HG02571 (cell line): ENCODE results near the gene XPOT.

Source experiments
- ATAC-seq: cut with Tn5 transposase; IDR thresholded peaks from one replicate; pipeline ENCODE4 v1.9.1; 2021; ENCODE audit warnings: mild to moderate bottlenecking, moderate library complexity; ENCODE audit not compliant: unreplicated experiment

Gene XPOT

GRCh38 chr12:64413884-64414283 is 9.7 kb downstream of the XPOT start:
- no peak for ATAC-seq

- ATAC-seq = no peak
Measured at GRCh38 chr12:64418209-64418608, 14.0 kb downstream of the XPOT start.

DNA sequence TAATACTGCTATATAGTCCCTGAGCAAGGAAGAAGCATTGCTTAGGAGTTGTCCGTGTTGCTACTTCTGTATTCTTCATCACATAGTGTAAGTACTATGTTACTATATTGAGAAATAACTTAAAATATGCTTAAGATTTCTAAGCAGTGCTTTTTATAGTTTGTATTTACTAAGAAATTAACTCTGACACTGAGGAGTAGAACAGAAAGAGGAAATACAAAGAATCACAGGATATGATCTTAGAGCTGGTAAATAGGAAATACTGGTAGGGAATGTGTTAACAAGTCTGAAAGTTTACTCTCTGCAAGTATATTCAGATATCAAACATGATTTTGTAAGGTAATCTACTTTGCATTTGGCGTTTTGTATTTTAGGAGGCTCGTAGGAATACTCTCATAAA is 15.5 kb downstream of the XPOT start:
- no peak for ATAC-seq

DNA sequence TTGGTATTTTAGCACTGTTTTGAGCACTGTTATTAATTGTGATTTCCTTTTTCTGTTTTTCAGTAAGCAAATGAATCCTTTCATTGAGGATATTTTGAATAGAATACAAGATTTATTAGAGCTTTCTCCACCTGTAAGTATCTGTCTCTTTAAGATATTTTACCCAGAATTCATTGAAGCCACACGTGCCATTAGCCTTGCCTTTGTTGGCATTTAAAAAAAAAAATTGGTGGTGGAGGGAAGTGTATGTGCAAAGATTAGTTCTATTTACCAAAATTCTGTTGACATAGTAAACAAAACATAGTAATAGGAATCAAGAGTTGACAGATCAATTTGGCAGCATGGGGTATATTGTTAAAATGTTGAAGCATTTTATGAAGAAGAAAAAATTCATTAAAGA is 23.8 kb downstream of the XPOT start:
- no peak for ATAC-seq

GRCh38 chr12:64428956-64429355 is 24.8 kb downstream of the XPOT start:
- no peak for ATAC-seq

DNA sequence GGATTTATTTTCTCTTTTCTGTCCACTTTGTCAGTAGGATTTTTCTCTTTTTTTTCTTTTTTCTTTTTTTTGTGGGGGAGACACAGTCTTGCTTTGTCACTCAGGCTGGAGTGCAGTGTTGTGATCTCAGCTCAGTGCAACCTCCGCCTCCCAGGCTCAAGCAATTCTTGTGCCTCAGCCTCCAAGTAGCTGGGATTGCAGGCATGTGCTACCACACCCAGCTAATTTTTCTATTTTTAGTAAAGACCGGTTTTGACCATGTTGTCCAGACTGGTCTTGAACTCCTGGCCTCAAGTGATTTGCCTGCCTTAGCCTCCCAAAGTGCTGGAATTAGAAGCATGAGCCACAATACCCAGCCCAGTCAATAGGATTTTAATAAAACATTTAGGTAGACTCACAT is 26.7 kb downstream of the XPOT start:
- ATAC-seq = no peak

DNA sequence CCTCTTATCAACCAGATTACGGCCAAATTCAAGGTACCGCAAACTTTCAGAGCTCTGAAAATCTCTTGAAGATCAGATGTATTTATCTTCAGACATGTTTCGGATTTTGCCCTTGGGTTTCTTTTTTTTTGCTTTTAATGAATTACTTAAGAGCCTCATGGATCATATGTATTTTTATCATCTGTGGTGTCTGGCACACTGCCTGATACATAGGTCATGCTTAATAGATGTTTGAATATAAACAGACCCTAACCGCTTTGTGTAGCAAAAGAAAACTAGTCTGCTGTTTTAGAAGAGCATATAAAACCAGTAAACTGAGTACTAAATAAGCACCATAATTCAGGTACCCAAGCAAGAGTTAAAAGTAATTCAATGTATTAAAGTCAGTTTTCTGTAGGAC is 27.6 kb downstream of the XPOT start:
- ATAC-seq = no peak

DNA sequence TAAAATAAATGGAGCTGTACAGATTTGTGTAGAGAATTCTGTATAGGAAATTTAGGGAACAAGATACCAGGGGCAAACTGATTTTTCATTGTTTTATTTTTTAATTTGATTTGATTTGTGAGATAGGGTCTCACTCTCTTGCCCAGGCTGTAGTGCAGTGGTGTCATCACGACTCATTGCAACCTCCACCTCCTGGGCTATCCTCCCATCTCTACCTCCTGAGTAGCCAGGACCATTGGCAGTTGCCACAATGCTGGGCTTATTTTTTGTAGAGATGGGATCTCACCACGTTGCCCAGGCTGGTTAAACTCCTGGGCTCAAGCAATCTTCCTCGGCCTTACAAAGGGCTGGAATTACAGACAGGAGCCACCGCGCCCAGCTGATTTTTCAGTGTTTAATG is 29.7 kb downstream of the XPOT start:
- ATAC-seq = no peak

GRCh38 chr12:64440100-64440499 is 35.9 kb downstream of the XPOT start:
- no peak for ATAC-seq

DNA sequence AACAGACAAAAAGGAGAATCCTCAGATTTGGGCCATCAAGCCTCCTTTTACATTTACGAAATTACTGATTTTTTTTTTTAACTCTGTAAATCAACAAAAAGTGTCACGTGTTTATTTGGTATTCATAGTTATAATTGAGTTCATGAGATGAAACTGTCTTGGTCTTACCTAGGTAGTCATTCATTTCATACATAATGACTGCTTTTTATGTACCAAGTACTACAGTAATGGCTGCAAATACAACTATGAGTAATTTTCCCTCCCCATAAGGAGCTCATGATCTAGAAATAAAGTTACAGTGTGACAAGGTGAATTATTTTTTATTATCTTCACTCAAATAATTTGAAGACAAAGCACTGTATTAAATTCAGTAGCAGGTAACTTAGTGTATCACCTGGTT is 41.3 kb downstream of the XPOT start:
- ATAC-seq = no peak

DNA sequence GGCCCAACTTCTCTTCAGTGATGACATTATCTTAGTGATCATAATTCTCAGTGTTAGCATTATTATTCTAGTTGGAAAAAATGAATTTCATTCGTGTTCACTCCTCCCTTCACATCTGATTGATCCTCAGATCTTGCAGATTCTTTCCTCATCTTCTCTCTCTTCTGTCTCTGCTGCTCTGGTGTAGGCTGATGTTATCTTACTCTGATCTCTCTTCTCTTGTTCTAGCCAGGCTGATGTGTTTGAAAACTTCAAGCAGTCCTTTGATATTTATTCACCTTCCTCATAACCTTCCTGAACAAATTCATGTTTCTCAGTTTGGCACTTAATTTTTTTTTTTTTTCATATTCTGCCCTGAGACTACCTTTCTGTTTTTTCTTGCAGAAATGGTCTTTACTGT is 42.1 kb downstream of the XPOT start:
- no peak for ATAC-seq

DNA sequence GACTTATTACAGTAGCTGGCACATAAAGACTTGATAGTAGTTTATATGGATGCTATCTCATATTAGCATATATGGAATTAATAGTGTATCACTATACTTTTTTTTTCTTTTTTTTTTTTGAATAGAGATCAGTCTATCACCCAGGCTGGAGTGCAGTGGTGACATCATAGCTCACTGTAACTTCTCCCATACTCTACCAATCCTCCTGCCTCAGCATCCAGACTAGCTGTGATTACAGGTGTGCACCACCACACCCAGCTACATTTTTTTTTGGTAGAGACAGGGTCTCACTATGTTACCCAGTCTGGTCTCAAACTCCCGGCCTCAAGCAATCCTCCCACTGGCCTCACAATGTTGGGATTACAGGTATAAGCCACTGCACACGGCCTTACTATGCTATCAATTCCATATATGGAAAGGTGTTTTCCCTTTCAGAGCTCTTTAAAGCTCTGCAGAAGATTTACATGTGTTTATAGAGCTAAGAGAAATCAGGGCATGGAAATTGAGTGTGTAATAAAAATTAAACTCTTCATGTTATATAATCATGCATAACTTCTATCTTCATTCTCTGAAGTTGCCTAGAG is 46.0 kb downstream of the XPOT start:
- ATAC-seq = no peak

GRCh38 chr12:64450711-64451486 is 46.7 kb downstream of the XPOT start:
- no peak for ATAC-seq

GRCh38 chr12:64451687-64452558 is 47.7 kb downstream of the XPOT start, which contains the start of gene TBK1:
Gene TBK1 (plus strand): TSS chr12:64452120. CDS start chr12:64455871, 3,751 bp downstream.
- peak; percentile 87 for ATAC-seq

DNA sequence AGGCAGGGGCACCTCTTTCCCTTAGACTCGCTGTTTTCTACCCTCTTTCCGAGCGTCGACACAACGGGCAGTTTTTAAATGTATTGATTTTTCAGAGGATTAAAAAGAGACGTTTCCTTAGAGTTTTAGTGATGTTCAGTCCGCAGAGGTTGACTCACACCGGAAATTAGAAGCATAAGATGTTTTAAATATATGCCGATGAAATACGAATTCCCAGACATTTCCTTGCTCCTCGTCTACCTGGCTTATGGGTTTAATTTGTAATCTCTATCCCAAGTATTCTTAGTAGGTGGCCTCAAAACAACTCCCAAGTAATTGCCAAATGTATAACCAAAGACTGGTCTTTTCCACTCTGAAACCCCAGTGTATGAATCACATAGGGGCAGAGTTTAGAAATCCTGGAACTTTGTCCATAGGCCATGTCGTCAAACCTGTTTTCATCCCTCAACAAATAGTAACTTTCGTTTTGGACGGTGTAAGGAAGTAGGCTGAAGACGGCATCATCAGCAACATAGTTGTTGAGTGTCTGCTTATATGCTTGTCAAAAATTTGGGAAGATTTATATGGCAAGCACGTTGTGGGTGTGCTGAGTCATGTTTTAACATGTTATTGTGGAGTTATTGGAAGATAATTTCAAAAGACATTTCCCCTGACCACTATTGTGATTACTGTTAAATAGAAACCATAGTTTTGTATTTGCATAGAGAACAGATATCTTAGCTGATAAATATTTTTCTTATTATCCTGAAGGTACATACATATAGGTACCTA is 48.6 kb downstream of the XPOT start:
- no peak for ATAC-seq

DNA sequence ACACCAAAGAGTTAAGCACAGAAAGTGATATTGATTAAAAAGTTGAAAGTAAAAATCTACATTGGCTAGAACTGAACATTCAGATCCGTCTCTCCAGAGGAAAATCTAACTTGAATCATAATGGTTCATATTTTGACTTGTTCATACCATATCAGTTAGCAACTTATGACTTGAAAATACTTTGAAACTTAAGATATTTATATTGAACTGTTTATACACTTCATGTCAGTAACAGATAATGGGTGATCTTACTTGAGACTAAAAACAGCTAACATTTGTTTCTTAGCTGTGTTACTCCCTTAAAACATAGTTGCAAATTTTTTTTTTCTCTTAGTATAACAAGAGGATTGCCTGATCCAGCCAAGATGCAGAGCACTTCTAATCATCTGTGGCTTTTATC is 51.3 kb downstream of the XPOT start:
- no peak for ATAC-seq

DNA sequence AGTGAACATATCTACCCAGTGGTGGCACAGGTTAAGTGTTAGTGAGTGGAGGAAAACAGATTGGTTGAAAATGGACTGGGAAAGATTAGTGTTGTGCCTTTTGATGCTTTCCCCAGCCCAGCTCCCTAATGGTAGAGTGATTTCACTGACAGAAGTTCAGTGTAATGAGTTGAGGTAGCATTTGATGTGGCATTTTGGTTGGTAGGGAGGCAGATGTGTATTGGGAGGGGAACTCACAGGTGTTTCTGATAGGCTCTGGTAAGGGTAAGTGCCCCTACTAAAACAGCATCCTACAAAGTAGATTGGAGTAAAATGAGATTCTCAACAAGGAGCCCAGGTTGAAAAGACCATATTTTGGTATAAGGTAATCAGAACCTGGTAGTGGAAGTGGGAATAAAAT is 51.9 kb downstream of the XPOT start:
- no peak for ATAC-seq

DNA sequence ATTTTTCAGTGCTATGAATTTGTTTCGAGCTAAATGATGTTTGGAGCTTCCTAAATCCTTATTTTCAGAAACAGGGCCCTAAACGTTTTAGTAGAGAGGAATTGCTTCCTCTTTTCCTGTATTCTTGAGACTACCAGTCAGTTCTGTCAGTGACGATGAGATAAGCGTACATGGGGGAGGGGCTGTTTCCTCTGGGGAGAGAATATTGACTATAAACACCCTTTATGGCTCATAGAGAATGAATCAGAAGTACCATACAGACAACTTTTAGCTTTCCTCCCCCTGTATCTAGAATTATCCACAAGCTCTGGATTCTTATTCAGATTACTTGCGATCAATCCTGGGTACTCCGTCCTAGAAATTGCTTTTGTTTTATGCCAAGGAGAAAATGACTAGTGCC is 52.8 kb downstream of the XPOT start:
- ATAC-seq = no peak

DNA sequence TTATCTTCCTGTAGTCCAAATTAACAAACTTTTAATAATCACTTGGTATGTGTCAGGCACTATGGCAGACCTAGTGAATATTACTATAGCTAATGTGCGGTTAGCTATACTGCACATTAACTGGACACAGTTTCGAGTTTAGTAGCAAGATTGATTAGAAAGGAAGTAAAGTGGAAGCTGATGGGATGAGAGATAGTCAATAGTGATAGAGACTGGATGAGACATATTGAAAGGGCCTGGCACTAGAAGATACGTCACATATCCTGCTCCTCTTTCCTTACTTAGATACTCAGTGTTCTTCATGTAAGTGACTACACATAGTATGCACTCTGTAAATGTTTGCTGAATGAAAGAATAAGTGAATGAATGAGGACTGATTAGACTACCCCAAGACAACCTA is 53.3 kb downstream of the XPOT start:
- no peak for ATAC-seq

DNA sequence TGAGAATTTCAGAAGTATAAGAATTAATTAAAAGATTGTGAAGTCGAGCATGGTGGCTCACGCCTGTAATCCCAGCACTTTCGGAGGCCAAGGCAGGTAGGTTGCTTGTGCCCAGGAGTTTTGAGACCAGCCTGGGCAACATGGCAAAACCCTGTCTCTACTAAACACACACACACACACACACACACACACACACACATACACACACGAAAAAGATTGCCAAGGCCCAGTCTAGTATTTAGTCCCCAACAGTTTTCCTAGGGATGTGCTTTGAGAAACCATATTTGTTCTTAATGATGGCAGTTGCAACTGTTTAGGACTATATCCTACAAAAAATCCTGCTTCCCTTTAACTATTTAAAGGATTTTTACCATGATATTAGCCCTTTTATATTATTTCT is 53.7 kb downstream of the XPOT start:
- no peak for ATAC-seq

- no peak for ATAC-seq
Measured at GRCh38 chr12:64459394-64459891, 55.3 kb downstream of the XPOT start.
